ENCODE data around the gene SCYL3.
"Not testable (repeated sequence)": the region's sequence is repeated elsewhere in the genome, so short reads cannot be mapped to it uniquely, and the experiment has no call there.

The SCYL3 gene

DNA sequence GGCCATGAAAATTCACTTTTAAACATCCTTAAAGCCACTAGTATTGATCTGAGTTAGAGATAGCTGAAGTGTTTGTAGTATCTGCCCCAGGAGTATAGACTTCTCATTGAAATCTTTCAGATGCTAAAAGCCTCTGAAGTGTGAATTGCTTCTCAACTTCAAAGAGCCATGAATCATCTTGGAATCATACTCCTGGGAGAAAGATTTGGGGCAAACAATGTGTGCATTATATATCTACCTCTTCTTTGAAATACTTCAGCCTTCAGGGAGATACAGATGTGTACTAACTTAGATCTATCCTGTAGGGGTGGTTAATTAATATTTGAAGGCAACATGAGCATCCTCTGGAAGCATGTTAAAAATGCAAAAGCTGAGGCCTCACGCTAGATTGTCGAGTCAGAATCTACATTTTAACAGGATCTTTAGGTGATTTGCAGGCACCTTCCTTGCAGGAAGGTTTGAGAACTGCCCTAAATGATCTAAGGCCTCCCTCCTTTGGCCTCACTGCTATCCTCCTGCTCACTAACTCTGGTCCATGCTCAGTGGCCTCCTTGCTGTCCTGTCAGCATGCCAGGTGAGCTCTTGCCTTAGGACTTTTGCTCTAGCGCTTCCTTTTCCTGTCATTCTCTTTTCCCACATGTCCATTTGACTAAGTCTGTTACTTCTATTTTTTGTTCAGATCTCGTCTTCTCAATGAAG, 6.0 kb upstream of the SCYL3 start:
- DNase-seq (ENCODE audit: low read depth), result no peak

DNA sequence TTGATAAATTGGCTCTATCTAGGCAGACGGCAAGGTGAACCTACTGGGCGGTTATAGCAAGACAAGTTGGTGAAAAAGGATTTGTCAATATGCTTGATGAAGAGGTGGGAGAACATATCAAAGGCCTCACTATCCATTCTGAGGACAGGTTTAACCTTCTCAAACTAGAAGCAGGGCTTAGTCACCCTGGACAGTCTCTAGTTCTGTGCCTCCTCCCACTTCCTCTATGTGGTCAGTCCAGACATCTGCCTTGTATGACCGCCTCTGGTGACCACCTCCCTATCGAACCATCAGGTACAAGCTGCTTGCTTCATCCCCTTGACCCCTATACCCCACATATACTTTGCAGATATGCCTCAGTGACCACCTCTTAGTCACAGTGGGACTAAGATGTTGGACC, 2.3 kb upstream of the SCYL3 start:
- DNase-seq (ENCODE audit: low read depth), result no peak

DNA sequence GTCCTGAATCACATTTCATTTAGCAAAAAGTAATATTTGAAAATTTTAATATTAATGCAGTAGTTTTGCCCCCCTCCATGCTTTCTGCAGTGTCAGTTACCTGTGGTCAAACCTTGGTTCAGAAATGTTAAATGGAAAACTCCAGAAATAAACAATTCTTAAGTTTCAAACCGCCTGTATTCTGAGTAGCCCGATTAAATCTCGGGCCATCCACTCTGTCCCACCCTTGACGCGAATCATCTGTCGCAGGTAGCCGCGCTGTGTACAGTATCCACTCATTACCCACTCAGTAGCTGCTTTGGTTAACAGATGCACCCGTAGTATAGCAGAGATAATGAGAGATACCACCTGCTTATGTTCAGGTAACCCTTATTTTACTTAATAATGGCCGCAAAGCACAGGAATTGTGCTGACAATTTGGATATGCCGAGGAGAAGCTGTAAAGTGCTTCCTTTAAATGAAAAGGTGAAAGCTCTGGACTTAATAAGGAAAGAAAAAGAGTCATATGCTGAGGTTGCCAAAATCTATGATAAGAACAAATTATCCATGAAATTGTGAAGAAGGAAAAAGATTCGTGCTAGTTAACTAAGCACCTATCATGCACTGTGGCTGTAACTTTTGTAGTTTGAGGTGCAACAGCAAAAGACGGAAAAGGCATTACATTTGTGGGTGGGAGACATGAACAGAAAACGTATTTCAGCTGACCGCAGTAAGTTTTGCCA, 889 bp upstream of the SCYL3 start:
- DNase-seq (ENCODE audit: low read depth), result no peak

DNA sequence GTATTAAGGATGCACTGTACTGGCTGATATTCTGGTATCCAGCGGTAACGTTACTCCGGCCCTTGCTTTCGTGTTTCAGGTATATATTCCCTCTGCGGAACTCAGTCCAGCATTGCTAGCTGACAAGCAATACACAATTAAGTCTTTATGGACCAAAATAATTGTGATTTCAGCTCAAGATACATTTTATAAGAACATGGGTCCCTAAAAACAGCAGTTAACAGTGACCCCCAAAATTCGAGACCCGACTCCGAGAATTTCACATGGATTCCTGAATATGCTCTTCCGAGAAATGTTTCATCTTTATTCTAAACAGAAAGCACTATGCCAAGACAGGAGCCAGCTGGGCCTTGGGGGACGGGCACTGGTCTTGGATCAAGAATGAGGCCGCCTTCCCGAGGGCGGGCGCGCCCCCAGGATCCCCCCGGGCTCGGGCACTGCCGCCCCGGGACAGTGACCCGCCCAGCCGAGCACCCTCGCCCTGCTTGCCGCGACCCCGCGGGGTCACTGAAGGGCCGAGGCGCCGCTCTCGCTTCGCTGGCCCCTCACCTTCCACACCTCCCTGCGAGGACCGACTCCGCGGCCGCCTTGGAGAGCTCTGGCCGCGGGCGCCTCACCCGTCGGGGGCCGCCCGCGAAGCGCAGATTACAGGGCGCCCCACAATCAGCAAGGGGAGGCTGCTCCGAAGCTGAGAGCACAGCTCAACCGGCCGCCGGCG, 610 bp downstream of the SCYL3 start:
- no peak for DNase-seq (ENCODE audit: low read depth)

DNA sequence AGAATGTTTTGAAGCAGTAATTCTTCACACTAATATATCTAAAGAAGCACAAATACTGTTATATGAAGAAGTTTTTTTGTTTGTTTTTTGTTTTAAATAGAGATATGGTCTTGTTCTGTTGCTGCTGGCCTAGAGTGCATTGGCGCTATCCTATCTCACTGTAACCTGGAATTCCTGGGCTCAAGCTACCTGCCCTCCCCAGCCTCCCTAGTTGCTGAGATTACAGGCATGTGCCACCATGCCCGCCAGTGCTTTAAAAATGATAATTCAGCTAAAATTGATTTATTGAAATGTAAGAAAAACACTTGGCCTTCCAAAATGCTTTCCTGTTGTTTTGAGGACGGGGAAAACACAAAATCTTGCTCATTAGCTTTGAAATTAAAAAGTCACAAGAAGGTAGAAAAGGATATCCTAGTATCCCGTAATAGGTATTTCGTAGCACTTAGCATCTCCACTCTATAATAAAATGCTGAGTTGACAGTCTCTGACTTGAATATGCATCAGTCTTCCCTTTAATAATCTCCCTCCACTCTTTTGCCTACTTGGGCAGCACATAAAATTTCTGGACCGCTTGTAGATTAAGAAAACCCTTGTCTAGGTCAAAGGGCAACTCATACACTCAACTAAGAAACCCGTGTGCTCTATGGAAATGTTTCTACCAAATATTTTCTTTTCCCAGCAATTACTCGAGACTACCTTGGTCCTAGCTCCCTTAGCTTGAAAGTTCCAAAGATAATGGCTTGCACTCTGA, 1.3 kb downstream of the SCYL3 start:
- DNase-seq (ENCODE audit: low read depth), result no peak

DNA sequence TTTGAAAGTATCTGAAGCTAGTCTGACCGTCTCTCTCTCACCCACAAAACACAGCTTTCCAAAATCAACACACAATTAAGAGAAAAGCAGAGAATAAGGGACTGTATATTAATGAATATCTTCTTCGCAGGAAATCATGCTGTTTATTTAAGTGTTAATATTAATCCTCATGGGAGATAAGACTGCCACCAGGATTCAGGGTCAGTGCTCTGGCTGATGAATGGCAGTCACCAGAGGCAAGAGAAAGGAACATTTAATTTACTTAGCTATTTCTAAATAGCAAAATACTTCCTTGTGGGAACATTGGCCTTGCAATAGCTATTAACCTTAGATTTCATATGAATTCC, 2.2 kb downstream of the SCYL3 start:
- no peak for DNase-seq (ENCODE audit: low read depth)

DNA sequence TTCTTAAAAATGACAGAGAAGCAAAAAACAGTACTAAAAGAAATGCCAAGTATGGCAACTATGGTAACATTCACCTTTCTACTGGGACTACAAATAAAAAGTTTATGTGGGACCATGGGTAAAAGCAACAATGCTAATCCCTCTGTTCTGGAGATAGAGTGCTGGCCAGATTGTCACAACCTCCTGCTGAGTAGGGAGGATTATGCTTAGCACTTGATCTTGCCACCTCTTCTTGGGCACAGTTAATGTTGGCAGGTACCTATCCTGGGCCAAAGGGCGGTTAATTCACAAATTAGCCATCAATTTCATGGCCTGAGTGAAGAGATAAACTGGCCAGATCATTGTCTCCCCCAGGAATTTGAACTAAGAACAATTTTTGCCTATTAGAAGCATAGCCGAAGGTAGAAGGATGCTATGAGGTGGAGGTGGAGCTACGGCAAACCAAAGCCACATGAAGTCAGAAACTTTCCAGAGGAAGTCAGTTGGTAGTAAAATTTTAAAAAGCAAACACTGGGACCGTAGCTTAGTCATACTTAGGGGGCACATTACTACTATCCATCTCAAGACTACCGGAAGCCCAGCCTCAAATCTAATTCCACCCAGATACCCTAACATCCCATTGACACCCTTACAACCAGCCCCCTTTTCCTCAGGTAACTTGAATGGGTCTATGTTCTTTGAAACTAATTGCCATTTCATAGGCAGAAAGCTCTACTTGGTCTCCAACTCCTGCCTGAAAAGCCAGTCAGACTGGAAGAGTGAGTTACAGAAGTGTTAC, 2.7 kb downstream of the SCYL3 start:
- no peak for DNase-seq (ENCODE audit: low read depth)

DNA sequence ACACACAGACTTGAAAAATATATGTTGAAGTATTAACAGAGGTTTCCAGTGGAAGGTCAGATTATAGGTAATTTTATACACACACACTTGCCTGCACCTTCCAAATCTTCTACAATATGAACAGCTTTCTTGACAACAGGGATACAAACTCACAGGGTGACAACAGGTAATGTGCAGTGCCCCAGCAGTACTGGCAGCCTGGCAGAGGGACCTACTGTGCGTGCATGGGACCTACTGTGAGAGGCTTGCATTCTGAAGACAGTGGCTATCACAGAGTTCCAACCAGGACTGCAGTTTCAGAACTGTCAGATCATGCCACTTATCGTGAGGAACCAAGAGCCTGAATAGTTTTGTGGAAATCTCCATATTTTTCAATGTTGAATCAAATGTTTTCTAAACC, 3.8 kb downstream of the SCYL3 start:
- DNase-seq (ENCODE audit: low read depth), result no peak

DNA sequence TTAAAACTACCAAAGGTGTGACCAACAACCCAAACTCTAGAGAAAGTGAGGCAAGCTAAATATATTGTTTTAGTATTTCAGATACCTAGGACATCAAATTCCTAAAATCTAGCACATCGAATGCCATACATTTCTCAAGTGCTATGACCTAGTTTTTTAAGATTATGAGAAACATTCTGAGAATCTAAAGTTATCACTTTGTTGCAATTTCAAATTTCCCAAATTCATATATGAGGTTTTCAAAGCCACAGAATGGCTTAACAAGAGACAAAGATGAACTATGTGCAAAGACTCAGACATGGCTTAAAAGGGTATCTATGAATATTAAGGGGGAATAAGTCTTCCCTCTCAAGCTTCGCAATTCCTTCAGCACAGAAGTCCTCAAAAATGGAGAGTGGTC, 6.8 kb downstream of the SCYL3 start:
- peak; percentile 50 for DNase-seq (ENCODE audit: low read depth)

DNA sequence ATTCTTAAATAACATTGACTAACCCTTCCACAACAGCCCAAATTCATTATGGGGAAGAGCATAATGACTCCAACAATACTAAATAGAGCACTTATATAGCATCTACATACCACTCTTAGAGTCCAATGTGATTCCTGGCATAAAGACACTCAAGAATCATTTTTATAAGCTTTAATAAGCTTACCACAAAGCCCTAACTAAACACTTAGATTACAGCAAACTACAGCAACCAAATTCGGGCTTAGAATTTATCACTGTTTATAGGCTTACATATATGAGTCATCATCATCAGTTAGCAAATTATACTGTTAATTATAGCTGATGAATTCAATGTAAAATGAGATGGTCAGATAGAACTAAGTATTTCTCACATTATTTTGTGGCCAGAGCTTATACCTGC, 7.3 kb downstream of the SCYL3 start:
- peak; percentile 33 for DNase-seq (ENCODE audit: low read depth)

DNA sequence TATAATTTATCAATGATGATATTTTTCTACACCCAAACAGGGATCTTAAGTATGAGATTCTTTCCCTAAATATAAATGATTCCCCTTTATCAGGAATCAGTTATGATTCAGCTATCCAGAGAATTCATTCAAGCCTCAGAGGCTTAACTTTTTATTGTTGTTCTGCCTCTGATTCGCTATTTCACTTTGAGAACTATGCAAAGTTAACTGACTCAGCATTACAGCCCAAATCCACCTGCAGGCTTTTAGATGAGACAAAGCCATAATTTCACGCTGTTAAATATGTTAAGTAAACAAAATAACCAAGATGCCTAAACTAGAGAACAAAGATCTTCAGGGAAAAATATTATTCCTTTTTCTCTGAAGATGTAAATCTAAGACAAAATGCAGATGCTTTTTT, 8.5 kb downstream of the SCYL3 start:
- DNase-seq (ENCODE audit: low read depth), result no peak

DNA sequence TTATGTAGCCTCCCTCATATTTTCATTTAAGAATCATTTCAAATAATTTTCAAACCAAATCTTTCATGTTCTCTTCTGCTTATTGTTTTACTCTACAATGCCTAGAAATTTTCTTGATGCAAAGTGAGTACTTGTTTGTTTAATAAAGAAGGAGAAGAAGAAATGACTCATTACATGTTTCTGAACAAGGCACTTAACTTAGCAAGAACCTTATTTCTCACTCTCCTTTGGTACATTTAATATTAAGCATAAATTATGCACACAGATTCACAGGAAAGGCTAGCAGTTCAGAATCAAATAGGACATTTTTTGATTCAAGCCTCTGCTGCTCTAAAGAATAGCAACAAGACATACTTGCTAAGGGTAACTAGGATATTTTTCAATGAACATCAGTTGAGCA, 9.1 kb downstream of the SCYL3 start:
- no peak for DNase-seq (ENCODE audit: low read depth)

DNA sequence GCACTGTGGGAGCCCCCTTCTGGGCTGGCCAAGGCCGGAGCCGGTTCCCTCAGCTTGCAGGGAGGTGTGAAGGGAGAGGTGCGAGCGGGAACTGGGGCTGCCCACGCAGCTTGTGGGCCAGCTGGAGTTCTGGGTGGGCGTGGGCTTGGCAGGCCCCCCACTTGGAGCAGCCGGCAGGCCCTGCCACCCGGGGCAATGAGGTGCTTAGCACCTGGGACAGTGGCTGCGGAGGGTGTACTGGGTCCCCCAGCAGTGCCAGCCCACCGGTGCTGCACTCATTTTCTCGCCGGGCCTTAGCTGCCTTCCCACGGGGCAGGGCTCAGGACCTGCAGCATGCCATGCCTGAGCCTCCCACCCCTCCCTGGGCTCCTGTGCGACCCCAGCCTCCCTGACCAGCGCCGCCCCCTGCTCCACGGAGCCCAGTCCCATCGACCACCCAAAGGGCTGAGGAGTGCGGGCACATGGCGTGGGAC, 11.6 kb downstream of the SCYL3 start:
- DNase-seq (ENCODE audit: low read depth), result no peak

DNA sequence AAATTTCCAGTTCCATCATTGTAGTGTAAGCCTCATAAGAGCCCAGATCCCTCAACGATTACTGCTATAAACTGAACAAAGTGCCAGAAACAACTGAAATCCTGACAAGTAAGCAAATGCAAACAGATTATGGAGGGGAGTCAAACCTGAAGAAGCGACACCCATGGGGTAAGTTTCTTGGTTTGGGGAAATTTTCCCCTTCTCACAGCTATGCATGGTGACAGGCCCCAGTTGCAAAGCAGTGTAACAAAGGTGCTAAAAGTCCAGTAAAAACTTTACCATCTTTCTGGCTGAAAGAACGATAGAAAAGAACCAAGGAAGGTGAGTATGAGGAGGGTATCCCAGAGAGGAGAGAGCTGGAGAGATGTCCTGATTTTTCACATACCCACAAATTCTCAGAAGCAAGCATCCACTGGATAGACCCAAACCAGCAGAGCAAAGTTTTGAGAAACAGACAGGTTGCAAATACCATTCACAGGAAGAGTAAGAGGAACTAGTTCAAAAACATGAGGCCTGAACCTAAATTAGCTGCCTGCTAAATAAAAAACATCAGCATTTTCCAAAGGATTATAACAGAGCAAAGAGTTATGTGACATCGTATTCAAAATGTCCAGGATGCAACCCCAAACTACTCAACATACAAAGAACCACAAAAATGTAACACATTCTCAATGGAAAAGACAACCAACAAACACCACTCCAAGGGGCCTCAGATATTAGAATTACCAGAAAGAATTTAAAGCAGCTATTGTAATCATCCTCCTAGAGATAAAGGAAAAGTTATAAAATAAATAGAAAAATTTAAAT, 14.5 kb downstream of the SCYL3 start:
- peak; percentile 56 for DNase-seq (ENCODE audit: low read depth)

DNA sequence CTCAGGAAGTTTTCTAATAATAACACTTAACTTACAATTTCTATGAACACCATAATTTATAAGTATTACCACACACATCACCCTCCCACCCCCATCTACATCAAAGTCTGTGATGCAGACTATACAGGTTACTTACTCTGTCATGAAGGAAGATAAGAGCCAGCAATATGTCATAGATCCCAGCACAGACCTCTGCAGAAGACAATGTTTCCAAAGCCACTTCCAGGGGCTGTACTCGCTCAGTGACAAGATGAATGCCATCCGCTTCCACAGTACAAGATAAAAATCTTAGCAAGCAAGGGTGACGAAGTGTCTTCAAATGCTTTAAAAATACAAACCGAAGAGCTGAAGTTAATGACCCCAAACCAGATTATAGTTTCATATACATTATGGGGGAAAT, 15.2 kb downstream of the SCYL3 start:
- peak; percentile 17 for DNase-seq (ENCODE audit: low read depth)

DNA sequence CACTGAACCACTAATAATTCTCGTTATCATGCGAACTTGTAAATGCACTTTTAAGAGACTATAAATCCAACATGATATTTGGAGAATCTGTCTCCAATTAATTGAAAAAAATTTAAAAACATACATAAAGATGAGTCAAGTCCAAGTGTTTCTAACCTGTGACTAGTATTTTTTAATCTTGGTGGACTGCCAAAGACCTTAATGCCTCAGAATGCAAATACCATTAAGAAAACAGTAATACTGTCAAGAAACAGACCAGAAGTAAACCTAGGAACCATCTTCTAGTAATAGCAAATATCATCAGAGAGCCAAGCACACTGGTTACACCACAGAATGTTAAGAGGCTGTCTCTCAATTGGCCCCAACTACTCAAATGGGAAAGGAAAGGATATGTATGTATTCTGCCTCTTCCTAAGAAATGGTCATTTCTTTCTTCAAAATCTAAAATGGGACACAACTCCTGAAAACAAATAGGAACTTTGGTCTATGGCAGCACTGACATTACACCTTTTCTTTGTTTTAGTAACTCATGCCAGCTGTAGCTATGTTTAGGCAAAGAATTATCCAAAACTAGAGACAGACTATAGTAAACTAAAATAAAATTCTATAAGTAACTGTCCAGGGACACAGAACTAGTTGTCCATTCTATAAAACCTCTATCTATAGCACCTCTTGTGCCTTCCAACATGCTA, 15.8 kb downstream of the SCYL3 start:
- DNase-seq (ENCODE audit: low read depth), result peak; percentile 33

DNA sequence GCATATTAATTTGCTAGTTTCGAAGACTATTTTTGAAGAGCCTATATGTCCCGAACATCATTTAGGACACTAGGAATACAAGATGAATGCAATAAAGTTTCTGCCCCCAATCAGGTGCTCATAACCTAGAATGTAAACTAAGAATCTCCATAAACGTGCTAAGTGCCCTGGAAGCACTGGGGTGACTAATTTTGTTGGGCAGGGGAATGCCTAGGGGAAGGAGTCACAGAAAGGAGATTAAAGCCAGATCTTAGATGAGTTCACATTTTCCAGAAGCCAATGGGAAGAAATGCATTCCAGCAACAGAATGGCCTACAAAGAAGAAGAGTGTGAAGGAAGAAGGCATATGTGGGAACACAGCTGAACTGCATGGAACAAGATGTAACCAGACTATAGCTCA, 19.5 kb downstream of the SCYL3 start:
- DNase-seq (ENCODE audit: low read depth), result peak; percentile 83

DNA sequence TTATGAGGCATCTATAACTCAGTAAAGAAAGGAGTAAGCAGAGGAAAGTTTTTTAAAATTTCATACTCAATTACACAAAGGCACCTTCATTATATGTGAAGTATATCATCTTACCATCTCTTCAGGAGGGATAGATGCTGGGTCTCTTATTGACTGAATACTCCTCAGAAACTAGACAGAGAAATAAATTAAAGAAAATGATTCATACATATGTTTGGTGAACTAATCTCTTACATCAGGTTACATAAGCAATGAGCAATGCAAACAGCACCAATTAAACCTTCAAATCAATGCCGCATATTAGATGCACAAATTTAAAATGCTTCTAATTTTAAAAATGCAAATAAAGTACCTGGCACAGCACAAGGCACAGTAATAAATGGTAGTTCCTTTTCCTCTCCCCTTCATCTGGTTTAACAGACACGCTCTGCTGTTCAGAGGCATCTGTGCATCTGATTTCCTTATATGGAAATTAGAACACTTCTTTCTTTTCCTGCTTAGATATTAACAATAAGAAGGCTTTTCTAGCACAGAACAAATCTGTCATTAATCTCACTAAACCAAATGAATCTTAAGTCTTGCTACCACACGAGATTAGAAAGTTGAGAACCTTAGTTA, 20.0 kb downstream of the SCYL3 start:
- DNase-seq (ENCODE audit: low read depth), result no peak

DNA sequence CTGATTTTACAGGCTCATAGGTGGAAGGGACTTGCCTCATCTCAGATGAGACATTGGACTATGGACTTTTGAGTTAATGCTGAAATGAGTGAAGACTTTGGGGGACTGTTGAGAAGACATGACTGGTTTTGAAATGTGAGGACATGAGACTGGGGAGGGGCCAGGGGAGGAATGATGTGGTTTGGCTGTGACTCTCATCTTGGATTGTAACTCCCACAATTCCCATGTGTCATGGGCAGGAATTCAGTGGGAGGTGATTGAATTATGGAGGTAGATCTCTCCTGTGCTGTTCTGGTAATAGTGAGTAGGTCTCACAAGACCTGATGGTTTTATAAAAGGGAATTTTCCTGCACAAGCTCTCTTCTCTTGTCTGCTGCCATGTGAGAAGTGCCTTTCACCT, 20.8 kb downstream of the SCYL3 start:
- peak; percentile 50 for DNase-seq (ENCODE audit: low read depth)

DNA sequence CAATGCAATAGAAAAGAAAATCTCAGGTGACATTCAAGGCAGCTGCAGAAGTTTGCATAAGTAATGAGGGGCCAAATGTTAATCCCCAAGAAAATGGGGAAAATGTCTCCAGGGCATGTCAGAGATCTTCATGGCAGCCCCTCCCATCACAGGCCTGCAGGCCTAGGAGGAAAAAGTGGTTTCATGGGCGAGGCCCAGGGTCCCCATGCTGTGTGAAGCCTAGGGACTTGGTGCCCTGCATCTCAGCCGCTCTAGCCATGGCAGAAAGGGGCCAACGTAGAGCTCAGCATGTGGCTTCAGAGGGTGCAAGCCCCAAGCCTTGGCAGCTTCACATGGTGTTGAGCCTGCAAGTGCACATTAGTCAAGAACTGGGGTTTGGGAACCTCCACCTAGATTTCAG, 21.7 kb downstream of the SCYL3 start:
- DNase-seq (ENCODE audit: low read depth), result not testable (repeated sequence)
